GM12878 (cell line): ENCODE data around the gene MKNK1.

ENCODE experiments used
- NRF1 ChIP-seq: conservative IDR thresholded peaks from 2 replicates; pipeline ENCODE4 v1.6.1; 2011; ENCODE audit warnings: mild to moderate bottlenecking, low read depth, low read length, improper control_type of control experiment
- RCOR1 ChIP-seq: conservative IDR thresholded peaks from 2 replicates; pipeline ENCODE4 v1.6.1; 2012; ENCODE audit warnings: low read depth, low read length, improper control_type of control experiment
- TF ChIP-seq, protein P1 (sequence below), 3 experiments: IDR thresholded peaks in 2 of 3; conservative IDR thresholded peaks in 1 of 3; 2 replicates each; pipeline ENCODE4 v1.5.1; 2011; ENCODE audit warnings: low read depth in 3 of 3, low read length in 3 of 3, mild to moderate bottlenecking in 3 of 3, control low read depth in 2 of 3, moderate library complexity in 2 of 3, inconsistent platforms in 1 of 3, mixed read lengths in 1 of 3; ENCODE audit not compliant: control insufficient read depth in 2 of 3, insufficient read depth in 1 of 3; ENCODE audit errors: extremely low read depth in 1 of 3

DNA sequence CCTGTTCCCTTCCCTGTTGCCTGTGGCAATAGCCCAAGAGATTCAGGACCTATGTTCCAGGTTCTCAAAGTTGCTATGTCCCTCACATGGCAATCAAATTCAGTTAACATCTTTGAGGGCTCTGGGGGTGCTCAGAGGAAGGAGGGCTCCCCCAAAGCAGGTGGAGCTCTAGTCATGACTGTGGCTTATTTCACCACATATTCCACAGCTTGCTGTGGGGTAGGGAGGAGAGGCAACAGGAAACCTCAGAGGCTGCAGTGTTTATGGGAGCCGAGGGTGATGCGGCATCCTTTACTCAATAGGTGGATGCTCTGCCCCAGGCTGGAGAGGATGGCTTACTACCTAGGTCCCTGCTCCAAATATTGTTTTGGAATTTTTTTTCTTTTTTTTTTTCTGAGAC, 1.2 kb upstream of the MKNK1 start:
- TF ChIP-seq RCOR1 (no peak), NRF1 (no peak)
- TF ChIP-seq, protein P1, sequence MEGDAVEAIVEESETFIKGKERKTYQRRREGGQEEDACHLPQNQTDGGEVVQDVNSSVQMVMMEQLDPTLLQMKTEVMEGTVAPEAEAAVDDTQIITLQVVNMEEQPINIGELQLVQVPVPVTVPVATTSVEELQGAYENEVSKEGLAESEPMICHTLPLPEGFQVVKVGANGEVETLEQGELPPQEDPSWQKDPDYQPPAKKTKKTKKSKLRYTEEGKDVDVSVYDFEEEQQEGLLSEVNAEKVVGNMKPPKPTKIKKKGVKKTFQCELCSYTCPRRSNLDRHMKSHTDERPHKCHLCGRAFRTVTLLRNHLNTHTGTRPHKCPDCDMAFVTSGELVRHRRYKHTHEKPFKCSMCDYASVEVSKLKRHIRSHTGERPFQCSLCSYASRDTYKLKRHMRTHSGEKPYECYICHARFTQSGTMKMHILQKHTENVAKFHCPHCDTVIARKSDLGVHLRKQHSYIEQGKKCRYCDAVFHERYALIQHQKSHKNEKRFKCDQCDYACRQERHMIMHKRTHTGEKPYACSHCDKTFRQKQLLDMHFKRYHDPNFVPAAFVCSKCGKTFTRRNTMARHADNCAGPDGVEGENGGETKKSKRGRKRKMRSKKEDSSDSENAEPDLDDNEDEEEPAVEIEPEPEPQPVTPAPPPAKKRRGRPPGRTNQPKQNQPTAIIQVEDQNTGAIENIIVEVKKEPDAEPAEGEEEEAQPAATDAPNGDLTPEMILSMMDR (IDR thresholded peaks at IDR 0.05 in 2 of 3, conservative IDR thresholded peaks at IDR 0.05 in 1 of 3; ENCODE audit: control insufficient read depth in 2 of 3, extremely low read depth in 1 of 3, insufficient read depth in 1 of 3, low read depth in 3 of 3, low read length in 3 of 3): no peak
